EL (cell line): Measurements from ENCODE around the gene TNFRSF17.

ENCODE experiments used
- DNase-seq: peaks from one replicate; pipeline ENCODE4 v3.0.0-alpha.2; 2016

TNFRSF17 gene

GRCh38 chr16:12009462-12009861, 44.5 kb downstream of the TNFRSF17 start:
- no peak for DNase-seq

- DNase-seq = no peak
These were observed 44.9 kb downstream of the TNFRSF17 start for GRCh38 chr16:12009922-12010321.

- DNase-seq = no peak
These were observed 45.6 kb downstream of the TNFRSF17 start for GRCh38 chr16:12010388-12011251.

- no peak for DNase-seq
These were observed 46.6 kb downstream of the TNFRSF17 start for GRCh38 chr16:12011565-12011964.

DNA sequence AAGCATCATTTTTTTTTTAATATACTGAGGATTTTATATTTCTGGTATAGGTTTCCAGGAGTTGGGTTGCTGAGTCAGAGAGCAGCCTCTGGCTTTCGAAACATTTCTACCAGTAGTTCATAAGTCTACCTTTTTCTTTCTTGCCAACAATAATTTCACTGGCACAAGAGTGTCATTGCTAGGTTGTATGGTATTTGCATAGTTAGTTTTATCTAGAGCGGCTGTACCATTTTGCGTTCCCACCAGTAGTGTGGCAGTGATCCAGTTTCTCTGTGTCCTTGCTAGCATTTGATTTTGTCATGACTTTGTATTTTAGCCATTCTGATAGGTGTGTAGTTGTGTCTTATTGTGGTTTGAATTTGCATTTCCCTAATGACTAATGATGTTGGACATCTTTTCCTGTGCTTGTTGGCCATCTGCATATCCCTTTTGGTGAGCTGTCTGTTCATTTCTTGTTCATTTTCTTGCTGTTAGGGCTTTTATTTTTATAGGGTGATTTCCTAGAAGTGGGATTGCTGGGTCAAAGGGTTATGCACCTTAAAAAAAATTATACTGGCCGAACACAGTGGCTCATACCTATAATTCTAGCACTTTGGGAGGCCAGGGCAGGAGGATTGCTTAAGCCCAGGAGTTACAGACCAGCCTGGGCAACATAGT, 51.4 kb downstream of the TNFRSF17 start:
- DNase-seq = peak; percentile 7

DNA sequence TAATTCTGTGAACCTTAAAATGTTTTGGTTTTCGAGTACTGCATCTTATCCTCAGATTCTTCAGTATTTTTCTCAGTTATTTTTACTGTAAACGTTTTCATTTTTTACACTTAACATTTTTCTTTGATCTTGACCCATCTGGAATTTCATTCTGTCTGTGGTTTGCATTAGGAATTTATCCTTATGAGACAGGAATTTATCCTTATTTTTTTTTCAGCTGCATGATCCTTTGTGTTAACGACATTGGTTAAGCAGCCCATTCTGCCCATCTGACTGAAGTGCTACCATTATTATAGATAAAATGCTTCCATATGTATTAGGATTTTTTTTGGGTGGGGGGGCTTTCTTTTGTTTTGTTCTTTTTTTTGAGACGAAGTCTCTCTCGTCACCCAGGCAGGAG, 52.5 kb downstream of the TNFRSF17 start:
- DNase-seq = peak; percentile 72
